ENCODE data around the gene CRYBB1.

DNA sequence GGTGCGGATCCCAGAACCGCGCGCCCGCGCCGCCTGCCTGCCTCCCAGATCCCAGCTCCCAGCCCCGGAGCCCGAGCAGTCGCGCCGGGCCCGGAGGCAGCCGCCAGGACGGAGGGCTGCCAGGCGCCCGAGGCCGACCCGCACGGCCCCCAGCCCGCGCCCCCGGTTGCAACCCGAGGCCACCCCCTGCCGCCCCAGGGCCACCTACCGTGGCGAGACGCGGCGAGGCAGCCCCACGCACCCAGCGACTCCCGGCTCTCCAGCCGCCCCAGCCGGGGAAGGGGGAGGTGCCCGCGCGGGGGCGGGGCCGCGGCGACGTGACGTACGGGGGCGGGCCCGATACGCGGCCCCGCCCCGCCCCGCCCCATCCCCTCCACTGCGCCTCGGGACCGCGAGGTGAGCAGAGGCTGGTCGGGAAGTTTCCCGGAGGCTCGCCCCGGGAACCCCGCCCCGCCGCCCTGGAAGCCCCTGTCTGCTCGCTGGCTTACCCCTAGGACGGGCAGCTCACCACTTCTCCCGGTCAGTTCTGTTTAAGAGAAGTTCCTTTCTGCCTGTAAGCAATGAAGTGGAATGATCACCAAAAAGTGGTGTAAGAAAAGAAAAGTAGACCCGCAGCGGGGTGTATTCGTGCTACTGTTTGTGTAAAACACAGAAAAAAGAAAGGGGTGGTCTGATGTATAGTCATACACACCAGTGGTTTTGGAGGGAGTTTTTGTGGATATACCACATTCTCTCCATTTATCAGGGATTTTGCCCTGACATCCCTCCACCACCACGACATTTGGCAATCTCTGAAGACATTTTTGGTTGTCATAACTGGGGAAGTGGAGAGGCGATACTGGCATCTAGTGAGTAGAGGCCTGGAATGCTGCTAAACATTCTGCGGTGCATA is 27.7 kb downstream of the CRYBB1 start, which contains the start of gene TPST2:
- TF ChIP-seq, protein P1, sequence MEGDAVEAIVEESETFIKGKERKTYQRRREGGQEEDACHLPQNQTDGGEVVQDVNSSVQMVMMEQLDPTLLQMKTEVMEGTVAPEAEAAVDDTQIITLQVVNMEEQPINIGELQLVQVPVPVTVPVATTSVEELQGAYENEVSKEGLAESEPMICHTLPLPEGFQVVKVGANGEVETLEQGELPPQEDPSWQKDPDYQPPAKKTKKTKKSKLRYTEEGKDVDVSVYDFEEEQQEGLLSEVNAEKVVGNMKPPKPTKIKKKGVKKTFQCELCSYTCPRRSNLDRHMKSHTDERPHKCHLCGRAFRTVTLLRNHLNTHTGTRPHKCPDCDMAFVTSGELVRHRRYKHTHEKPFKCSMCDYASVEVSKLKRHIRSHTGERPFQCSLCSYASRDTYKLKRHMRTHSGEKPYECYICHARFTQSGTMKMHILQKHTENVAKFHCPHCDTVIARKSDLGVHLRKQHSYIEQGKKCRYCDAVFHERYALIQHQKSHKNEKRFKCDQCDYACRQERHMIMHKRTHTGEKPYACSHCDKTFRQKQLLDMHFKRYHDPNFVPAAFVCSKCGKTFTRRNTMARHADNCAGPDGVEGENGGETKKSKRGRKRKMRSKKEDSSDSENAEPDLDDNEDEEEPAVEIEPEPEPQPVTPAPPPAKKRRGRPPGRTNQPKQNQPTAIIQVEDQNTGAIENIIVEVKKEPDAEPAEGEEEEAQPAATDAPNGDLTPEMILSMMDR (IDR thresholded peaks at IDR 0.05): no peak
- peak; percentile 51 to 70 for TF ChIP-seq POLR2A (IDR thresholded peaks at IDR 0.05)
- peak; percentile 52 for TF ChIP-seq POLR2AphosphoS5 (IDR thresholded peaks at IDR 0.05)
